H1 (cell line): Measurements from ENCODE around the gene ENTPD2. TPM values are rescaled to one million over a fixed set of nuclear protein-coding genes. Genes with fewer than 3 reads are reported as not detected.
A peak's percentile ranks its signal among the peaks of the same experiment; 100 is the strongest.

Experiments used
- CTCF ChIA-PET: fragments of 300-600 bp; sonication (Branson Sonifier 250); formaldehyde crosslinking; loops from one replicate; lab custom pipeline; 2021; ENCODE audit not compliant: partially characterized antibody; lab: Charles Lee
- POLR2A ChIA-PET: fragments of 300-600 bp; sonication (Branson Sonifier 250); formaldehyde crosslinking; loops from one replicate; lab custom pipeline; 2021; ENCODE audit warnings: inconsistent platforms; ENCODE audit not compliant: partially characterized antibody; lab: Charles Lee
- DNase-seq, 2 experiments: peaks; one replicate each; pipeline versions ENCODE4 v3.0.0 to v3.0.0-alpha.2; 2010 to 2022; ENCODE audit warnings: low spot score in 2 of 2, low read depth in 1 of 2, mixed read lengths in 1 of 2
- FAIRE-seq: peaks from 2 replicates; lab custom pipeline; 2011; peaks lifted over from hg19 to GRCh38; lab: Jason Lieb, UNC
- H2AFZ ChIP-seq: 2 replicates; pipeline ENCODE4 v1.8.1; 2012; ENCODE audit warnings: low read length, inconsistent platforms
- H2AK5ac ChIP-seq: 2 replicates; pipeline ENCODE4 v1.6.1; 2013; ENCODE audit warnings: low read depth, low read length
- H2BK120ac ChIP-seq: replicated peaks from 2 replicates; pipeline ENCODE3; 2013; ENCODE audit warnings: low read depth, low read length, inconsistent platforms
- H2BK12ac ChIP-seq: 2 replicates; pipeline ENCODE4 v1.6.1; 2013; ENCODE audit warnings: low read depth, low read length
- H2BK15ac ChIP-seq: 2 replicates; pipeline ENCODE4 v1.6.1; 2013; ENCODE audit warnings: low read length
- H2BK20ac ChIP-seq: 2 replicates; pipeline ENCODE4 v1.6.1; 2013; ENCODE audit warnings: low read length
- H2BK5ac ChIP-seq: 2 replicates; pipeline ENCODE4 v1.6.1; 2013; ENCODE audit warnings: low read depth, low read length
- H3K14ac ChIP-seq: 2 replicates; pipeline ENCODE4 v1.6.1; 2013; ENCODE audit warnings: inconsistent platforms; ENCODE audit not compliant: insufficient read length
- H3K18ac ChIP-seq: 2 replicates; pipeline ENCODE4 v1.6.1; 2013; ENCODE audit warnings: low read length; ENCODE audit errors: extremely low read depth
- H3K23ac ChIP-seq: 2 replicates; pipeline ENCODE4 v1.6.1; 2013; ENCODE audit warnings: inconsistent platforms; ENCODE audit not compliant: insufficient read length
- H3K23me2 ChIP-seq: 2 replicates; pipeline ENCODE4 v1.6.1; 2013; ENCODE audit warnings: low read depth, low read length
- H3K27ac ChIP-seq: 2 replicates; pipeline ENCODE4 v1.6.1; 2011; ENCODE audit warnings: low read depth, low read length, inconsistent platforms
- H3K27me3 ChIP-seq, 4 experiments: replicated peaks in 1 of 4; 1 replicate in 1 of 4; 2 replicates in 3 of 4; pipeline versions ENCODE4 v1.6.1 to v1.8.1; 2011 to 2013; ENCODE audit warnings: low read length in 3 of 4, mild to moderate bottlenecking in 3 of 4, inconsistent platforms in 2 of 4, mixed read lengths in 2 of 4, moderate library complexity in 1 of 4; ENCODE audit not compliant: control insufficient read depth in 3 of 4, insufficient read depth in 3 of 4; ENCODE audit errors: extremely low read depth in 1 of 4
- H3K36me3 ChIP-seq, 4 experiments: 2 replicates each; pipeline versions ENCODE4 v1.6.1 to v1.8.1; 2011 to 2013; ENCODE audit warnings: mild to moderate bottlenecking in 4 of 4, low read length in 3 of 4, moderate library complexity in 2 of 4, control low read depth in 1 of 4, inconsistent platforms in 1 of 4; ENCODE audit not compliant: insufficient read depth in 4 of 4, control insufficient read depth in 2 of 4
- H3K4ac ChIP-seq: replicated peaks from 2 replicates; pipeline ENCODE3; 2013; ENCODE audit warnings: low read length, low read depth, mixed read lengths, inconsistent platforms; ENCODE audit not compliant: insufficient read length
- H3K4me1 ChIP-seq, 4 experiments: replicated peaks in 1 of 4; 1 replicate in 1 of 4; 2 replicates in 3 of 4; pipeline versions ENCODE4 v1.6.1 to v1.8.1; 2011 to 2013; ENCODE audit warnings: low read length in 3 of 4, inconsistent platforms in 2 of 4, mixed read lengths in 1 of 4; ENCODE audit not compliant: insufficient read depth in 4 of 4, control insufficient read depth in 3 of 4
- H3K4me2 ChIP-seq, 2 experiments: 2 replicates each; pipeline versions ENCODE4 v1.6.1 to v1.8.1; 2011 to 2013; ENCODE audit warnings: low read depth in 2 of 2, low read length in 2 of 2, control low read depth in 1 of 2, inconsistent platforms in 1 of 2, mild to moderate bottlenecking in 1 of 2; ENCODE audit not compliant: insufficient read depth in 1 of 2
- H3K4me3 ChIP-seq, 4 experiments: fragments of 200-600, 300-600 bp in 1 of 4; sonication (generic), shearing (Covaris generic), sonication (Bioruptor Twin) in 1 of 4; 2 replicates each; pipeline versions ENCODE4 v1.5.1 to v1.8.1; 2011 to 2016; ENCODE audit warnings: low read length in 4 of 4, low read depth in 3 of 4, control low read depth in 2 of 4, inconsistent platforms in 2 of 4, mild to moderate bottlenecking in 2 of 4, mixed read lengths in 1 of 4, moderate library complexity in 1 of 4; ENCODE audit not compliant: insufficient read depth in 2 of 4; ENCODE audit errors: extremely low read depth in 1 of 4
- H3K56ac ChIP-seq: replicated peaks from 2 replicates; pipeline ENCODE3; 2013; ENCODE audit warnings: low read depth, mild to moderate bottlenecking, mixed read lengths, low read length, inconsistent platforms; ENCODE audit not compliant: insufficient read length
- H3K79me1 ChIP-seq: 2 replicates; pipeline ENCODE4 v1.6.1; 2013; ENCODE audit warnings: low read depth, low read length, control low read depth
- H3K79me2 ChIP-seq, 2 experiments: 2 replicates each; pipeline versions ENCODE4 v1.6.1 to v1.8.1; 2012 to 2013; ENCODE audit warnings: low read length in 2 of 2, mild to moderate bottlenecking in 2 of 2, inconsistent platforms in 1 of 2; ENCODE audit not compliant: insufficient read depth in 2 of 2, control insufficient read depth in 1 of 2
- H3K9ac ChIP-seq, 4 experiments: replicated peaks in 1 of 4; 1 replicate in 1 of 4; 2 replicates in 3 of 4; pipeline versions ENCODE4 v1.6.1 to v1.8.1; 2011 to 2013; ENCODE audit warnings: low read depth in 3 of 4, low read length in 3 of 4, control low read depth in 2 of 4, mild to moderate bottlenecking in 2 of 4, moderate library complexity in 2 of 4, inconsistent platforms in 1 of 4; ENCODE audit errors: extremely low read depth in 1 of 4
- H3K9me3 ChIP-seq, 2 experiments: 2 replicates each; pipeline versions ENCODE4 v1.6.1 to v1.8.1; 2012 to 2013; ENCODE audit warnings: mild to moderate bottlenecking in 2 of 2, moderate library complexity in 2 of 2, control low read depth in 1 of 2, inconsistent platforms in 1 of 2, low read depth in 1 of 2, low read length in 1 of 2, mixed read lengths in 1 of 2; ENCODE audit not compliant: insufficient read depth in 2 of 2
- H4K20me1 ChIP-seq, 2 experiments: replicated peaks in 1 of 2; 2 replicates each; pipeline versions ENCODE3 to v1.8.1; 2011 to 2013; ENCODE audit warnings: inconsistent platforms in 2 of 2, low read length in 2 of 2, mild to moderate bottlenecking in 1 of 2; ENCODE audit not compliant: insufficient read depth in 2 of 2, control insufficient read depth in 1 of 2
- H4K5ac ChIP-seq: 2 replicates; pipeline ENCODE4 v1.6.1; 2013; ENCODE audit warnings: low read length, low read depth, mixed read lengths, inconsistent platforms; ENCODE audit not compliant: insufficient read length
- H4K8ac ChIP-seq: 2 replicates; pipeline ENCODE4 v1.8.0; 2013; ENCODE audit warnings: mild to moderate bottlenecking, moderate library complexity, low read length, inconsistent platforms; ENCODE audit not compliant: insufficient read depth; ENCODE audit errors: extremely low read depth
- H4K91ac ChIP-seq: replicated peaks from 2 replicates; pipeline ENCODE3; 2013; ENCODE audit warnings: low read length, mixed read lengths, inconsistent platforms; ENCODE audit not compliant: insufficient read length
- EZH2 ChIP-seq: fragments of 200-600 bp; sonication (generic); IDR thresholded peaks from 2 replicates; pipeline ENCODE4 v1.7.1; 2012; ENCODE audit warnings: low read depth, mild to moderate bottlenecking, moderate library complexity, low read length, inconsistent platforms; ENCODE audit not compliant: severe bottlenecking
- SIRT6 ChIP-seq: IDR thresholded peaks from one replicate; pipeline ENCODE4 v1.7.1; 2012; ENCODE audit warnings: low read length, inconsistent platforms
- WGBS, 2 experiments: shearing (Covaris generic) in 1 of 2; methylation state at CpG; one replicate each; pipeline versions ENCODE4 v1.1.6 to v1.1.7; 2013 to 2015; ENCODE audit warnings: low lambda C conversion rate in 2 of 2, mixed read lengths in 2 of 2, inconsistent platforms in 1 of 2, low coverage in 1 of 2, missing lambda C conversion rate in 1 of 2; ENCODE audit not compliant: insufficient replicate concordance in 2 of 2, insufficient coverage in 1 of 2, insufficient read length in 1 of 2; ENCODE audit errors: extremely low coverage in 1 of 2, missing lambda C conversion rate in 1 of 2; 5-methylcytosine and 5-hydroxymethylcytosine counted together
- polyA plus RNA-seq, 7 experiments: library from polyadenylated mRNA; depleted of rRNA in 3 of 7; stranded (reverse) in 5 of 7; unstranded in 2 of 7; fragments of >200 nt in 5 of 7; fragments of 200-250 nt in 2 of 7; gene quantifications; 1 replicate in 5 of 7; 2 replicates in 1 of 7; 4 replicates in 1 of 7; pipeline versions ENCODE4 v1.2.1 to v1.2.3, GENCODE V29; 2011 to 2013; ENCODE audit warnings: missing spikeins in 2 of 7, mixed read lengths in 2 of 7
- total RNA-seq: library from RNA; stranded (reverse); fragmentation: NEBNext Ultra II Directional; extraction: Animal tissue kit (Norgen Biotek cat#: 25700); gene quantifications from 2 replicates; pipeline ENCODE4 v1.2.1, GENCODE V29; 2021

Gene ENTPD2
- total and polyA plus RNA-seq, 2 of the 8 experiments (the other 6 are each of a cell fraction or from before 2014, with no cell fraction given), result 0.65 to 3.8 TPM

- Histone ChIP-seq H3K79me2 (no peaks in the 10 kb centered on the region), H4K91ac (no peak overlapping the region), H3K4me3 (no peak overlapping the region), H3K4me1 (peaks cover 0 to 9% (median 6%) of the 10 kb centered on the region in 4 experiments; a peak in 5 of 7 replicates), H2BK20ac (no peak overlapping the region), H3K23ac (no peak overlapping the region), H2BK12ac (no peak overlapping the region), H4K8ac (no peak overlapping the region), H3K18ac (no peak overlapping the region), H3K4ac (no peak overlapping the region), H2BK120ac (no peak overlapping the region), H3K4me2 (no peak overlapping the region), H2AFZ (no peak overlapping the region), H3K79me1 (no peaks in the 10 kb centered on the region), H2BK5ac (0 out of 2 replicates have a peak overlapping the region, but pooled peaks have one; percentile 5), H2AK5ac (no peak overlapping the region), H2BK15ac (no peak overlapping the region), H3K9ac (no peak overlapping the region), H4K20me1 (peaks cover 0 to 8% of the 10 kb centered on the region in 2 experiments), H3K27me3 (peaks cover 1 to 18% (median 12%) of the 10 kb centered on the region in 4 experiments; a peak in 6 of 7 replicates), H3K27ac (no peak overlapping the region), H4K5ac (no peak overlapping the region), H3K23me2 (peaks cover 3% of the 10 kb centered on the region; the same call in 1 of the 2 replicates), H3K9me3 (no peaks in the 10 kb centered on the region), H3K36me3 (no peaks in the 10 kb centered on the region), H3K14ac (no peak overlapping the region), H3K56ac (no peak overlapping the region)
- ChIA-PET POLR2A (interaction anchor here (0.5 kb wide), 1 partner anchor 58 kb away, joined by 3 read pairs; no protein-coding TSS in a partner anchor), CTCF (interaction anchor here (0.8 to 4.7 kb wide), 4 partner anchors 12 to 76 kb away, joined by 4 to 21 read pairs (median 6); partner anchors contain the start of gene PTGDS)
- DNase-seq (no peak), FAIRE-seq (no peak)
- TF ChIP-seq EZH2 (no peak), SIRT6 (no peak)
- WGBS, 2 experiments, result 90% methylated on average over 15 of the region's 15 CpGs; no CpG with 5 or more reads in 1 of the 2 experiments
Observed at GRCh38 chr9:137023583-137023991, 30.3 kb downstream of the ENTPD2 start.
